ENCODE data around the gene KCP. TPM values are rescaled to one million over a fixed set of nuclear protein-coding genes. Genes with fewer than 3 reads are reported as not detected.
A peak's percentile ranks its signal among the peaks of the same experiment; 100 is the strongest.

The KCP gene
- total RNA-seq, 1 donor from 2014 or later = 23.7 TPM

DNA sequence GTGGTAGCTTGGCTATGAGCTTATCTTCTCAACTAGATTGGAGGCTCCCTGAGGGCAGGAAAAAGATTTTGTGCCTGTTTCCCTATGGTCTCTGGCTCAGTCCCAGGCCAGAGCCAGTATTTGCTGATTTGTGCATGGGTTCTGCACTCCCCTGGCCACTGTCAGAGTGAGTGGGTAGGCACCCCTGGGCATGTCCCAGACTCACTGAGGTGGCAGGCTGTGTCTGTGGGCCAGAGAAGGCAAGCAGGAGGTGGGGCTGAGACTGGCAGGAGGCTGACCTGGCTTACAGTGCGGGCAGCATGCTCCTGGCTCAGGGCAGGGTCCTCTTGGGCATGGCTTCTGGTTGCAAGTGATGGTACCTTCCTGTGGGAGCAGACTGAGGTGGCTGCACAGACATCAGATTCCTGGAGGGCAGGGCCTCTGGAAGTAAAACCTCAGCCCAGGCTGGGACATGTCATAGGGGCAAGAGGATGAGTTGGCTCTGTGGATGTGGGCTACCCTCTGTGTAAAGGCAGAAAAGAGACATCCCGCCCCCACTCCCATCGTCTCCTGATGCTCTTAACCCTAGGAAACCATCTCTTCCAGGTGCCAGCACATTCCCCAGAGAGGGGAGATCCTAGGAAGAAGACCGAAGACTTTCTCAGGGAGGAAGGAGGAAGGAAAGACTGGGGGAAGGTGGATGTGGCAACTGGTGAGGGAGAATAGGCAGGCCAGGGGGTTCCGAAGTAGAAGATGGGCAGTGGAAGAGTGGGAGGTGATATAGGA, 4.3 kb downstream of the KCP start:
- TF ChIP-seq, protein P1, sequence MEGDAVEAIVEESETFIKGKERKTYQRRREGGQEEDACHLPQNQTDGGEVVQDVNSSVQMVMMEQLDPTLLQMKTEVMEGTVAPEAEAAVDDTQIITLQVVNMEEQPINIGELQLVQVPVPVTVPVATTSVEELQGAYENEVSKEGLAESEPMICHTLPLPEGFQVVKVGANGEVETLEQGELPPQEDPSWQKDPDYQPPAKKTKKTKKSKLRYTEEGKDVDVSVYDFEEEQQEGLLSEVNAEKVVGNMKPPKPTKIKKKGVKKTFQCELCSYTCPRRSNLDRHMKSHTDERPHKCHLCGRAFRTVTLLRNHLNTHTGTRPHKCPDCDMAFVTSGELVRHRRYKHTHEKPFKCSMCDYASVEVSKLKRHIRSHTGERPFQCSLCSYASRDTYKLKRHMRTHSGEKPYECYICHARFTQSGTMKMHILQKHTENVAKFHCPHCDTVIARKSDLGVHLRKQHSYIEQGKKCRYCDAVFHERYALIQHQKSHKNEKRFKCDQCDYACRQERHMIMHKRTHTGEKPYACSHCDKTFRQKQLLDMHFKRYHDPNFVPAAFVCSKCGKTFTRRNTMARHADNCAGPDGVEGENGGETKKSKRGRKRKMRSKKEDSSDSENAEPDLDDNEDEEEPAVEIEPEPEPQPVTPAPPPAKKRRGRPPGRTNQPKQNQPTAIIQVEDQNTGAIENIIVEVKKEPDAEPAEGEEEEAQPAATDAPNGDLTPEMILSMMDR (IDR thresholded peaks at IDR 0.05; ENCODE audit: unreplicated experiment) = no peak
- DNase-seq (ENCODE audit: low spot score in 2 of 2, unreplicated experiment in 2 of 2) = no peak
- no peak overlapping the region for H3K27ac Mint-ChIP-seq
- no peaks in the 10 kb centered on the region for H3K9me3 Mint-ChIP-seq
- H3K27me3 Mint-ChIP-seq (ENCODE audit: low read depth) = peaks cover 38% of the 10 kb centered on the region
- H3K4me3 Mint-ChIP-seq = no peak overlapping the region
- H3K4me1 Mint-ChIP-seq = peaks cover 17% of the 10 kb centered on the region
- peaks cover 10% of the 10 kb centered on the region for H3K36me3 Mint-ChIP-seq

- peaks cover 25% of the 10 kb centered on the region for H3K27me3 Mint-ChIP-seq (ENCODE audit: low read depth)
- no peak overlapping the region for H3K27ac Mint-ChIP-seq
- TF ChIP-seq, protein P1 (IDR thresholded peaks at IDR 0.05; ENCODE audit: unreplicated experiment) = peak; percentile 57
- no peak overlapping the region for H3K4me3 Mint-ChIP-seq
- peaks cover 7% of the 10 kb centered on the region for H3K9me3 Mint-ChIP-seq
- peaks cover 17% of the 10 kb centered on the region for H3K36me3 Mint-ChIP-seq
- no peak for DNase-seq (ENCODE audit: low spot score in 2 of 2, unreplicated experiment in 2 of 2)
- peaks cover 6% of the 10 kb centered on the region for H3K4me1 Mint-ChIP-seq
Measured at GRCh38 chr7:128904381-128905197, 5.9 kb downstream of the KCP start.

DNA sequence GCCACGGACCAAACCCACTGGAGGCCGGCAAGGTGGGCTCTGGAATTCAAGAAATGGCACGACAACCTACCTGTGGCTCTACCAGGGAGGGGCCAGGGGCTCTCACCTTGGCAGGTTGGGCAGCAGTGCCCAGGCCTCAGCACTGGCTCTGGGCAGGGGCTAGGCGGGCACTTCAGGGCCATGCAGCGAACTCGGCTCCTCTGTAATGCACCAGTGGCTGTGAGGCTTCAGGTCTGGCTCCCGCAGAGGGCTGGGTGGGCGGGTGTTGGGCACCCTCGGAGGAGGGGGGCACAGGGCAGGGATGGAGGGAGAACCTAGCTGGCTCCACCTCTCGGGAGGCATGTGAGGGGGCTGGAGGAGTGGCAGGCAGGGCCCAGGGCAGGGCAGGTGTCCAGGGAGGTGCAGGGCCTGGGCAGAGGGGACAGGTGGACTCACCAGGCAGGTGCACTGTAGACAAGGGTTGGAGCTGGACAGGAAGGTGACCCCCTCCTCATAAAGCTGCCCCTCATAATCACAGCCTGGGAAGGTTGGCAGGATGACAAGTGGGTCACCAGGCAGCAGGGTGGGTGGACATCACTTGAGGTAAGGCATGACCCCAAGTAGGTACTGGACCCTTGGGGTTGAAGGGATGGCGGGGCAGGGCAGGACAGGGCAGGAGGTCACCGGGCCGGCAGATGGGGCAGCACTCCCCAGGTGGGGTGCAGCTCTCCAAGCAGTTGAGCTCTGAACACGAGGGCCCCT, 6.7 kb downstream of the KCP start:
- peaks cover 17% of the 10 kb centered on the region for H3K27me3 Mint-ChIP-seq (ENCODE audit: low read depth)
- peaks cover 7% of the 10 kb centered on the region for H3K9me3 Mint-ChIP-seq
- DNase-seq (ENCODE audit: low spot score in 2 of 2, unreplicated experiment in 2 of 2) = no peak
- H3K27ac Mint-ChIP-seq = no peak overlapping the region
- no peak overlapping the region for H3K4me3 Mint-ChIP-seq
- TF ChIP-seq, protein P1 (IDR thresholded peaks at IDR 0.05; ENCODE audit: unreplicated experiment) = no peak
- H3K36me3 Mint-ChIP-seq = peaks cover 17% of the 10 kb centered on the region
- no peaks in the 10 kb centered on the region for H3K4me1 Mint-ChIP-seq

DNA sequence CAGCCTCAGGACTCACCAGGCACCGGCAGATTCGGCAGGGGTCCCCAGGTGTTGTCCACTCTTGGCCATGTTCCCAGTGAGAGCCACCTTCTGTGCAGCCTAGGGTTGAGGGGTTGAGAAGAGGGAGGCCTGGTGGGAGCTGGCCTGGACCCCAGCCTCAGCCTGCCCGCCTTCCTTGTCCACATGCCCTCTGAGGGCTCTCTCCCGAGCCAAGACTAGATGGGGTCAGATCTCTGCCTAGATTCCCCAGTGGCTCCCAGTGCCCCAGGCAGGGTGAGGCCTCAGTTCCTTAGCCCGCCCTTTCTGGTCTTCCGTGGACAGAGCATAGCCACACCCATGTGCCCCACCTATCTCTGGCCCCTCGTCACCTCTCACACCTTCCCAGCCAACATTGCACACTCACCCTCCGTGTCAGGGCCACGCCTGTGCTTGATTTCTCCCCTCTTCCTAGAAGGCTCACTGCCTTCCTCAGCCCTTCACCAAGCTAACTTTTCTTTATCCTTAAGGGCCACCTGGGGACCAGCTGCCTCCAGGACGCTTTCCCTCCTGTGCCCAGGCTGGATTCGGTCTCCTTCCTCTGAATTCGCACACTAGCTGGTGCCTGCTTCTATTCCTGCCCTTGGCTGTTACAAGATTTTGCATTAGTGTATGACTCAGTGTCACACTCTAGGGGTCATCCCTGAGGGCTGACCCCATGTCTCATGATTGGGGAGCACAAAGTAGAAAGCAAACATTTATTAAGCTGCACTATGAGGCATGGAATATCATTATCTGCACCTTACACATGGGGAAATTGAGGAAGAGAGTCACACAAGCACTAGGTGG, 7.5 kb downstream of the KCP start:
- Mint-ChIP-seq H3K4me1 (no peaks in the 10 kb centered on the region), H3K36me3 (peaks cover 21% of the 10 kb centered on the region), H3K9me3 (peaks cover 12% of the 10 kb centered on the region), H3K27ac (no peak overlapping the region), H3K27me3 (ENCODE audit: low read depth) (peaks cover 15% of the 10 kb centered on the region), H3K4me3 (no peak overlapping the region)
- TF ChIP-seq, protein P1 (IDR thresholded peaks at IDR 0.05; ENCODE audit: unreplicated experiment) = no peak
- no peak for DNase-seq (ENCODE audit: low spot score in 2 of 2, unreplicated experiment in 2 of 2)

DNA sequence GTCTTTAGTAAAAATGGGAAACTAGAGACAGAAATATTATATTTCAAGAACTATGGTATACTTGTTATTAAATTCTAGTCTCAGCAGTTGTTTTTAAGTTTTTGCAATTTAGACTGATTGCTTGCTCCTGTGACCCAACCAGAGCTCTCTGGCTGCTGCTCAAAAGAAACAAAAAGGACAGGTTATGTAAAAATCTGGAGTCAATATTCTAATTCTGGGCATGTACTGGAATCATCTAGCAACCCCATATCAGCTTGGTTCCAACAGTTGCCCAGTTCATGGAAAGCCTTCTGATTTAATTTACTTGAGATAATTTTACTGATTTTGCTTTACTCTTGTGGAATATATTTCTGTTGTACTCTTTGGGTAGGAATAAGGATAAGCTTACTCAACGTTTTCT, 10.3 kb downstream of the KCP start:
- Mint-ChIP-seq H3K27me3 (ENCODE audit: low read depth) (peaks cover 1% of the 10 kb centered on the region), H3K4me3 (no peak overlapping the region), H3K9me3 (peaks cover 16% of the 10 kb centered on the region), H3K27ac (no peak overlapping the region), H3K36me3 (peaks cover 24% of the 10 kb centered on the region), H3K4me1 (no peaks in the 10 kb centered on the region)
- TF ChIP-seq, protein P1 (IDR thresholded peaks at IDR 0.05; ENCODE audit: unreplicated experiment) = no peak
- no peak for DNase-seq (ENCODE audit: low spot score in 2 of 2, unreplicated experiment in 2 of 2)

Measured in mesothelial cell of epicardium (in vitro differentiated cells).